PC-9 (cell line): ENCODE data around the gene APBA3. TPM values are rescaled to one million over a fixed set of nuclear protein-coding genes. Genes with fewer than 3 reads are reported as not detected.

Experiments used
- BruUV-seq: library from RNA; stranded (reverse); fragments of 400-500 nt; replicated peaks from 2 replicates; lab custom pipeline; 2021; lab: Mats Ljungman, UMichigan
- CTCF ChIA-PET: fragments of 300-600 bp; sonication (Branson Sonifier 250); formaldehyde crosslinking; loops from one replicate; lab custom pipeline; 2022; ENCODE audit warnings: antibody characterized with exemption; lab: Charles Lee
- POLR2A ChIA-PET: fragments of 300-600 bp; sonication (Branson Sonifier 250); formaldehyde crosslinking; loops from one replicate; lab custom pipeline; 2022; ENCODE audit warnings: antibody characterized with exemption; ENCODE audit not compliant: unreplicated experiment; lab: Charles Lee
- DNase-seq, 2 experiments: peaks; one replicate each; pipeline versions ENCODE4 v3.0.0 to v3.0.0-alpha.2; 2015 to 2022; ENCODE audit warnings: mixed read lengths in 1 of 2
- H2AFZ ChIP-seq: fragments of 200-600 bp; sonication (generic); 2 replicates; pipeline ENCODE4 v1.8.1; 2017; ENCODE audit warnings: antibody characterized with exemption
- H3F3A ChIP-seq: fragments of 200-600 bp; sonication (generic); 2 replicates; pipeline ENCODE4 v1.8.1; 2017; ENCODE audit warnings: antibody characterized with exemption, mild to moderate bottlenecking, low read depth; ENCODE audit not compliant: insufficient read depth
- H3K27ac ChIP-seq: fragments of 200-600 bp; sonication (generic); 2 replicates; pipeline ENCODE4 v1.6.1; 2016; ENCODE audit warnings: mixed run types
- H3K27me3 ChIP-seq: fragments of 200-600 bp; sonication (generic); 2 replicates; pipeline ENCODE4 v1.6.1; 2016; ENCODE audit warnings: low read depth, mixed run types; ENCODE audit not compliant: insufficient read depth
- H3K36me3 ChIP-seq: fragments of 200-600 bp; sonication (generic); 2 replicates; pipeline ENCODE4 v1.6.1; 2016; ENCODE audit warnings: low read depth, mixed run types
- H3K4me1 ChIP-seq: fragments of 200-600 bp; sonication (generic); replicated peaks from 2 replicates; pipeline ENCODE4 v1.6.1; 2016; ENCODE audit warnings: mixed run types; ENCODE audit not compliant: insufficient read depth
- H3K4me2 ChIP-seq: fragments of 200-600 bp; sonication (generic); 2 replicates; pipeline ENCODE4 v1.6.1; 2017; ENCODE audit warnings: mixed run types
- H3K4me3 ChIP-seq: fragments of 200-600 bp; sonication (generic); 2 replicates; pipeline ENCODE4 v1.6.1; 2016; ENCODE audit warnings: mixed run types
- H3K79me2 ChIP-seq: fragments of 200-600 bp; sonication (generic); 2 replicates; pipeline ENCODE4 v1.6.1; 2017; ENCODE audit warnings: low read depth, mixed run types
- H3K9me2 ChIP-seq: fragments of 200-600 bp; sonication (generic); 2 replicates; pipeline ENCODE4 v1.8.1; 2017; ENCODE audit warnings: mild to moderate bottlenecking; ENCODE audit not compliant: insufficient read depth
- H3K9me3 ChIP-seq: fragments of 200-600 bp; sonication (generic); 2 replicates; pipeline ENCODE4 v1.8.1; 2016; ENCODE audit warnings: low read depth; ENCODE audit not compliant: insufficient read depth
- H4K20me1 ChIP-seq: fragments of 200-600 bp; sonication (generic); 2 replicates; pipeline ENCODE4 v1.8.1; 2017; ENCODE audit not compliant: insufficient read depth
- CTCF ChIP-seq: fragments of 200-600 bp; sonication (generic); conservative IDR thresholded peaks from 2 replicates; pipeline ENCODE4 v1.6.1; 2017; ENCODE audit warnings: mixed run types, antibody characterized with exemption, mild to moderate bottlenecking, moderate library complexity
- EZH2 ChIP-seq: fragments of 200-600 bp; sonication (generic); IDR thresholded peaks from 2 replicates; pipeline ENCODE4 v1.8.0; 2017; ENCODE audit warnings: antibody characterized with exemption, low read depth
- intact Hi-C: fragments of 100-400 bp; cut with micrococcal nuclease; formaldehyde crosslinking; loops from one replicate; pipeline ENCODE4 v1.10.0; 2022; ENCODE audit not compliant: unreplicated experiment
- total RNA-seq: library from RNA; stranded (reverse); gene quantifications from 2 replicates; pipeline ENCODE4 v1.2.3, GENCODE V29; 2021

APBA3 gene
- total RNA-seq, 1 experiment from 2014 or later: 16.0 TPM

GRCh38 chr19:3800996-3801395, 39.5 kb upstream of the APBA3 start:
- Histone ChIP-seq H3K27ac (no peak overlapping the region), H3K4me1 (no peaks in the 10 kb centered on the region), H3K36me3 (no peaks in the 10 kb centered on the region), H2AFZ (no peak overlapping the region), H3K4me2 (no peak overlapping the region), H3K9me2 (no peaks in the 10 kb centered on the region), H3K4me3 (no peak overlapping the region), H3K79me2 (no peaks in the 10 kb centered on the region), H3K27me3 (peaks cover 9% of the 10 kb centered on the region), H4K20me1 (no peaks in the 10 kb centered on the region), H3F3A (no peaks in the 10 kb centered on the region), H3K9me3 (no peaks in the 10 kb centered on the region)
- TF ChIP-seq CTCF: no peak
- TF ChIP-seq EZH2: no peak
- no TSS peak for BruUV-seq
- intact Hi-C loops: no loop called here
- POLR2A ChIA-PET: no interaction called here
- CTCF ChIA-PET: no interaction called here
- no peak for DNase-seq

- ChIA-PET CTCF (no interaction called here), POLR2A (no interaction called here)
- H4K20me1 ChIP-seq: no peaks in the 10 kb centered on the region
- no peaks in the 10 kb centered on the region for H3K9me2 ChIP-seq
- intact Hi-C loops: no loop called here
- H3K27ac ChIP-seq: no peak overlapping the region
- H2AFZ ChIP-seq: no peak overlapping the region
- H3K27me3 ChIP-seq: peaks cover 9% of the 10 kb centered on the region
- no peak overlapping the region for H3K4me3 ChIP-seq
- no peaks in the 10 kb centered on the region for H3K79me2 ChIP-seq
- BruUV-seq: no TSS peak
- H3K36me3 ChIP-seq: no peaks in the 10 kb centered on the region
- H3K9me3 ChIP-seq: no peaks in the 10 kb centered on the region
- no peak for DNase-seq
- H3F3A ChIP-seq: no peaks in the 10 kb centered on the region
- no peak overlapping the region for H3K4me2 ChIP-seq
- TF ChIP-seq CTCF (no peak), EZH2 (no peak)
- H3K4me1 ChIP-seq: no peaks in the 10 kb centered on the region
Observed at GRCh38 chr19:3798137-3798536, 36.6 kb upstream of the APBA3 start.

GRCh38 chr19:3796358-3796757, 34.9 kb upstream of the APBA3 start:
- no peaks in the 10 kb centered on the region for H3K4me1 ChIP-seq
- H3K27me3 ChIP-seq: peaks cover 1% of the 10 kb centered on the region
- BruUV-seq: no TSS peak
- no peak overlapping the region for H3K4me2 ChIP-seq
- H3K36me3 ChIP-seq: no peaks in the 10 kb centered on the region
- H4K20me1 ChIP-seq: no peaks in the 10 kb centered on the region
- H3K27ac ChIP-seq: no peak overlapping the region
- H3K79me2 ChIP-seq: no peaks in the 10 kb centered on the region
- POLR2A ChIA-PET: no interaction called here
- DNase-seq: no peak
- no peak overlapping the region for H3K4me3 ChIP-seq
- intact Hi-C loops: no loop called here
- no peaks in the 10 kb centered on the region for H3K9me3 ChIP-seq
- CTCF ChIA-PET: no interaction called here
- no peaks in the 10 kb centered on the region for H3K9me2 ChIP-seq
- H3F3A ChIP-seq: no peaks in the 10 kb centered on the region
- TF ChIP-seq CTCF (no peak), EZH2 (no peak)
- H2AFZ ChIP-seq: no peak overlapping the region
